ENCODE results near the gene GZMH.

The GZMH gene

GRCh38 chr14:24565766-24566165, 43.7 kb downstream of the GZMH start:
- no CpG with 5 or more reads among the region's 2 CpGs for WGBS (ENCODE audit: extremely low coverage, insufficient coverage, insufficient read length)

GRCh38 chr14:24563505-24563904, 46.0 kb downstream of the GZMH start:
- no peak overlapping the region for H2AK5ac ChIP-seq (ENCODE audit: low read length)
- no peak overlapping the region for H2BK5ac ChIP-seq (ENCODE audit: low read depth, low read length, poor library complexity)
- H3K4ac ChIP-seq (ENCODE audit: low read depth, low read length) = no peak overlapping the region
- no peak overlapping the region for H3K27ac ChIP-seq (ENCODE audit: low read depth, low read length)
- H3K4me2 ChIP-seq (ENCODE audit: low read length) = no peak overlapping the region
- no peaks in the 10 kb centered on the region for H3K79me2 ChIP-seq (ENCODE audit: control insufficient read depth, insufficient read depth, low read length, poor library complexity)
- no peak overlapping the region for H2BK120ac ChIP-seq (ENCODE audit: insufficient read depth, low read length, poor library complexity)
- no peak overlapping the region for H3K9ac ChIP-seq (ENCODE audit: low read length)
- H3K9me3 ChIP-seq (ENCODE audit: insufficient read depth, low read depth, low read length) = peaks cover 22% of the 10 kb centered on the region
- H3K79me1 ChIP-seq (ENCODE audit: low read length) = no peaks in the 10 kb centered on the region
- H4K91ac ChIP-seq (ENCODE audit: low read depth, low read length) = no peak overlapping the region
- H3K4me1 ChIP-seq (ENCODE audit: control insufficient read depth in 1 of 2, insufficient read depth in 2 of 2, low read length in 2 of 2) = no peaks in the 10 kb centered on the region
- H3K36me3 ChIP-seq (ENCODE audit: control insufficient read depth in 1 of 2, insufficient read depth in 2 of 2, low read length in 2 of 2) = no peaks in the 10 kb centered on the region
- H3K27me3 ChIP-seq (ENCODE audit: insufficient read depth, low read length) = no peaks in the 10 kb centered on the region
- WGBS (ENCODE audit: extremely low coverage, insufficient coverage, insufficient read length) = no CpG with 5 or more reads among the region's 3 CpGs
- no peak overlapping the region for H3K14ac ChIP-seq (ENCODE audit: low read length)
- no peak overlapping the region for H4K8ac ChIP-seq (ENCODE audit: low read depth, low read length)
- H2BK12ac ChIP-seq (ENCODE audit: low read length) = no peak overlapping the region
- H3K4me3 ChIP-seq (ENCODE audit: low read depth, low read length) = no peak overlapping the region
- no peak overlapping the region for H3K18ac ChIP-seq (ENCODE audit: low read length)
- no peak overlapping the region for H3K23ac ChIP-seq (ENCODE audit: low read length)
- no peak overlapping the region for H4K12ac ChIP-seq (ENCODE audit: low read depth, low read length)
- no peak for DNase-seq
- no peak overlapping the region for H2AFZ ChIP-seq (ENCODE audit: insufficient read depth, low read length, poor library complexity)

More at GRCh38 chr14:24565766-24566165, 43.7 kb downstream of the GZMH start:
- Histone ChIP-seq H2AK5ac (ENCODE audit: low read length) (no peak overlapping the region), H3K18ac (ENCODE audit: low read length) (no peak overlapping the region), H2BK12ac (ENCODE audit: low read length) (no peak overlapping the region), H3K4me3 (ENCODE audit: low read depth, low read length) (no peak overlapping the region), H3K27ac (ENCODE audit: low read depth, low read length) (no peak overlapping the region), H4K12ac (ENCODE audit: low read depth, low read length) (no peak overlapping the region), H4K8ac (ENCODE audit: low read depth, low read length) (no peak overlapping the region), H3K79me1 (ENCODE audit: low read length) (no peaks in the 10 kb centered on the region), H3K27me3 (ENCODE audit: insufficient read depth, low read length) (no peaks in the 10 kb centered on the region), H3K9ac (ENCODE audit: low read length) (no peak overlapping the region), H3K9me3 (ENCODE audit: insufficient read depth, low read depth, low read length) (peaks cover 22% of the 10 kb centered on the region), H3K4me2 (ENCODE audit: low read length) (no peak overlapping the region), H2BK5ac (ENCODE audit: low read depth, low read length, poor library complexity) (no peak overlapping the region), H3K4me1 (ENCODE audit: control insufficient read depth in 1 of 2, insufficient read depth in 2 of 2, low read length in 2 of 2) (no peaks in the 10 kb centered on the region), H3K14ac (ENCODE audit: low read length) (no peak overlapping the region), H2AFZ (ENCODE audit: insufficient read depth, low read length, poor library complexity) (no peak overlapping the region), H4K91ac (ENCODE audit: low read depth, low read length) (no peak overlapping the region), H2BK120ac (ENCODE audit: insufficient read depth, low read length, poor library complexity) (no peak overlapping the region), H3K79me2 (ENCODE audit: control insufficient read depth, insufficient read depth, low read length, poor library complexity) (no peaks in the 10 kb centered on the region), H3K36me3 (ENCODE audit: control insufficient read depth in 1 of 2, insufficient read depth in 2 of 2, low read length in 2 of 2) (no peaks in the 10 kb centered on the region), H3K4ac (ENCODE audit: low read depth, low read length) (no peak overlapping the region), H3K23ac (ENCODE audit: low read length) (no peak overlapping the region)
- no peak for DNase-seq

- Histone ChIP-seq H3K36me3 (ENCODE audit: control insufficient read depth in 1 of 2, insufficient read depth in 2 of 2, low read length in 2 of 2) (no peaks in the 10 kb centered on the region), H4K8ac (ENCODE audit: low read depth, low read length) (no peak overlapping the region), H4K12ac (ENCODE audit: low read depth, low read length) (no peak overlapping the region), H3K4ac (ENCODE audit: low read depth, low read length) (no peak overlapping the region), H3K4me3 (ENCODE audit: low read depth, low read length) (no peak overlapping the region), H3K27ac (ENCODE audit: low read depth, low read length) (no peak overlapping the region), H2BK12ac (ENCODE audit: low read length) (no peak overlapping the region), H2AFZ (ENCODE audit: insufficient read depth, low read length, poor library complexity) (no peak overlapping the region), H2BK120ac (ENCODE audit: insufficient read depth, low read length, poor library complexity) (no peak overlapping the region), H3K27me3 (ENCODE audit: insufficient read depth, low read length) (no peaks in the 10 kb centered on the region), H3K18ac (ENCODE audit: low read length) (no peak overlapping the region), H3K4me2 (ENCODE audit: low read length) (no peak overlapping the region), H3K23ac (ENCODE audit: low read length) (no peak overlapping the region), H2AK5ac (ENCODE audit: low read length) (no peak overlapping the region), H2BK5ac (ENCODE audit: low read depth, low read length, poor library complexity) (no peak overlapping the region), H3K4me1 (ENCODE audit: control insufficient read depth in 1 of 2, insufficient read depth in 2 of 2, low read length in 2 of 2) (no peaks in the 10 kb centered on the region), H3K14ac (ENCODE audit: low read length) (no peak overlapping the region), H3K9ac (ENCODE audit: low read length) (no peak overlapping the region), H3K79me1 (ENCODE audit: low read length) (no peaks in the 10 kb centered on the region), H3K79me2 (ENCODE audit: control insufficient read depth, insufficient read depth, low read length, poor library complexity) (no peaks in the 10 kb centered on the region), H3K9me3 (ENCODE audit: insufficient read depth, low read depth, low read length) (peaks cover 5% of the 10 kb centered on the region), H4K91ac (ENCODE audit: low read depth, low read length) (no peak overlapping the region)
- no peak for DNase-seq
- no CpG with 5 or more reads among the region's 4 CpGs for WGBS (ENCODE audit: extremely low coverage, insufficient coverage, insufficient read length)
Observed at GRCh38 chr14:24556756-24557155, 52.7 kb downstream of the GZMH start.

Measured in trophoblast cell (in vitro differentiated cells and primary cell).